GM18868 (cell line): ENCODE data around the gene TTC16.

ENCODE experiments used
- ATAC-seq: cut with Tn5 transposase; IDR thresholded peaks from one replicate; pipeline ENCODE4 v1.9.1; 2021; ENCODE audit warnings: mild to moderate bottlenecking, moderate library complexity; ENCODE audit not compliant: unreplicated experiment

The TTC16 gene

GRCh38 chr9:127715470-127716337 is at the start of gene TTC16, which contains the start of gene PTRH1:
Gene TTC16 (plus strand): TSS chr9:127716079. CDS start chr9:127716146, 67 bp downstream.
Gene PTRH1 (minus strand): TSS chr9:127715663. CDS start chr9:127715639, 24 bp downstream.
- peak; percentile 95 for ATAC-seq

- no peak for ATAC-seq
Measured at GRCh38 chr9:127667127-127667844, 48.6 kb upstream of the TTC16 start.

DNA sequence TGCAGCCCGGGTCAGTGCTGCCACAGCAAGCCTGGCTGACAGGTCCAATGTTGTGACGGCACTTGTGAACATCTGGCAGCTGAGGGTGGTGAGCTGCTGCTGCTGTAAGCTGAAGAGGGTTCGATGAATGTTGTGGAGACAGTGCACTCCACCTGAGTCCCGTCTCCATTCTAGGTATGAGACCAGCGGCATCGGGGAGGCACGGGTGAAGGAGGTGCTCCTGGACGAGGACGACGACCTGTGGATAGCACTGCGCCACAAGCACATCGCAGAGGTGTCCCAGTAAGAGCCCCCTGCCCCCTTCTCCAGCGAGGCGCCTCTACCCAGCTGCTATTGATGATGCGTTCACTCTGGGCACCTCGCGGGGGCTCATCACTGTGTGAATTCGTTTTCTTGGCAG is 48.0 kb upstream of the TTC16 start:
- no peak for ATAC-seq

DNA sequence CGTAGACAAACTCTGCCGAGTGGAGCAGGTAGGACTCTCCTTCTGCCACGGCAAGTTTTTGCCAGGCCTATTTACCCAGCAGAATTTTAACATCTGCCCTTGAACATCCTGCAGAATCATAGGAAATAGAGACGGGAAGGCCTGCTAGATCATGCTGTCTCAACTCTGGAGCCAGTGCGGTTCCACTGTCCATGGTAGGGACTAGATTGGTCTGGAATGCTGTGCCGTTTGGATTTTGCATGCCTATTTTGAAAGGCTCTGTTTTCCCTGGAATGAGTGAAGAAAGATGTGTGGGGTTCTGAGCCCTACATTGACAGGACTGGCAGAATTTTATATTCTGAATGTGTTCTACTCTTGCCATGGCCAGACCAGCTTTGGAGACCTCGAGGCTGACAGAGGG is 42.6 kb upstream of the TTC16 start:
- no peak for ATAC-seq

- no peak for ATAC-seq
Measured at GRCh38 chr9:127676638-127677037, 39.2 kb upstream of the TTC16 start.

DNA sequence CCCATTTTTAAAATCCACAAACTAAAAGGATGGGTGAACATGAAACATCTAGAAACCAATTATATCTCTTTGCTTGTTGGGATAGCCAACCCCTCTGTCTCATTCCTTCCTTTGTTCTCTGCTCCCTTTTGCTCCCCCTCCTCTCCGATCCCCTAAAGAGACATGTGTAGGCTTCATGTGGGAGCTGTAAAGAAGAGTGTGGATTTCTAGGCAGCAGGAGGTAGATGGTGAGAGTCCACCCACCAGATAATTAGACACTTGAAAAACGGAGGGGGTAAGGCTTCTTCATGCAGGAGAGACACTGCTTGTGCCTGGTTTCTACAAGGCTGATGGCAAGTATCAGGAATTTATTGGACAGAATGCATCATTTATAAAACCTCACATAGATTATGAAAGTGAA is 36.4 kb upstream of the TTC16 start:
- no peak for ATAC-seq

- no peak for ATAC-seq
Measured at GRCh38 chr9:127680226-127680625, 35.7 kb upstream of the TTC16 start.

DNA sequence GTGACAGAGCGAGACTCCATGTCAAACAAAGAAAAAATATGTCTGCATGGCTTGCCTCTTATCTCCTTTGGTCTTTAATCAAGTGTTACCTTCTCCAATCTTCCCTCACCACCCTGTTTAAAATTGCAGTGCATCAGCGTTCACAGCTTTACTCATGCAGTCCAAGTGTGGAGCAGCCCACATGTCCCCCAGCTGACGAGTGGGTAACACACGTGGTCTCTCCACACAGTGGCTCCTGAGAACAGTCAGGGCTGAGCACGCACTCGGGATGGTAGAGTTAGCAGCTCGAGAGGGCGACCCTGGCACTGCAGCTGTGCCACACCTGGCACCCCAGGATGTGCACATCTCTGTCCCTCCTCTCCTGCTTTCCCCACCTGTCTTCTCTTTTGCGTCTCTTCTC is 35.0 kb upstream of the TTC16 start:
- ATAC-seq, result no peak

GRCh38 chr9:127682351-127683136 is 33.3 kb upstream of the TTC16 start:
- ATAC-seq, result no peak

- no peak for ATAC-seq
Measured at GRCh38 chr9:127683723-127684122, 32.2 kb upstream of the TTC16 start.

DNA sequence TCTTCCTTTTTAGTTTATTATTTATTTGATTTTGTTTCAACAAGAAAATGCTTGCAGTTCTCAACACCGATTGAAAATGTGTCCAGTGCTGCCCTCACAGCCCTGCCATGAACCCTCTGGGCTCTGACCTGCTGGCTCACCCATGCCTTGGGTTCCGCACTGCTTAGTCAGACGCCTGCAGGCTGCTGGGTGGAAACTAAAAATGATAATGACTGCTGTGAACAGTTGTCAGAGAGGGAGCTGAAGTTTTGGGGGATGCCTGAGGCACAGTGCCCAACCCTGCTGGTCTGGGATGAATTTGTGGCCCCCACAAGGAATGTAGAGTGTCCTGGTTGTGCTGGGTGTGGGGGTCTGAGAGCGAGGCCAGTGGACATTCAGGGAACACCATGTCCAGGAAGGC is 31.3 kb upstream of the TTC16 start:
- no peak for ATAC-seq

GRCh38 chr9:127686461-127687393 is 29.2 kb upstream of the TTC16 start:
- ATAC-seq, result no peak

- ATAC-seq, result no peak
Measured at GRCh38 chr9:127689329-127690000, 26.4 kb upstream of the TTC16 start.

DNA sequence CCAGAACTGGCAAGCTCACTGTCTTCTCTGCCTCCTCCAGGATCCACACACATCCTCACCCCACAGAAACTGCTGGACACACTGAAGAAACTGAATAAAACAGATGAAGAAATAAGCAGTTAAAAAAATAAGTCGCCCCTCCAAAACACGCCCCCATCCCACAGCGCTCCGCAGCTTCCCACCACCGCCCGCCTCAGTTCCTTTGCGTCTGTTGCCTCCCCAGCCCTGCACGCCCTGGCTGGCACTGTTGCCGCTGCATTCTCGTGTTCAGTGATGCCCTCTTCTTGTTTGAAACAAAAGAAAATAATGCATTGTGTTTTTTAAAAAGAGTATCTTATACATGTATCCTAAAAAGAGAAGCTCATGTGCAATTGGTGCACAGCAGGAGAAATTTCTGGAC is 25.1 kb upstream of the TTC16 start:
- no peak for ATAC-seq

- no peak for ATAC-seq
Measured at GRCh38 chr9:127692071-127692470, 23.8 kb upstream of the TTC16 start.

GRCh38 chr9:127693143-127693542 is 22.7 kb upstream of the TTC16 start:
- no peak for ATAC-seq

- no peak for ATAC-seq
Measured at GRCh38 chr9:127693697-127694096, 22.2 kb upstream of the TTC16 start.

DNA sequence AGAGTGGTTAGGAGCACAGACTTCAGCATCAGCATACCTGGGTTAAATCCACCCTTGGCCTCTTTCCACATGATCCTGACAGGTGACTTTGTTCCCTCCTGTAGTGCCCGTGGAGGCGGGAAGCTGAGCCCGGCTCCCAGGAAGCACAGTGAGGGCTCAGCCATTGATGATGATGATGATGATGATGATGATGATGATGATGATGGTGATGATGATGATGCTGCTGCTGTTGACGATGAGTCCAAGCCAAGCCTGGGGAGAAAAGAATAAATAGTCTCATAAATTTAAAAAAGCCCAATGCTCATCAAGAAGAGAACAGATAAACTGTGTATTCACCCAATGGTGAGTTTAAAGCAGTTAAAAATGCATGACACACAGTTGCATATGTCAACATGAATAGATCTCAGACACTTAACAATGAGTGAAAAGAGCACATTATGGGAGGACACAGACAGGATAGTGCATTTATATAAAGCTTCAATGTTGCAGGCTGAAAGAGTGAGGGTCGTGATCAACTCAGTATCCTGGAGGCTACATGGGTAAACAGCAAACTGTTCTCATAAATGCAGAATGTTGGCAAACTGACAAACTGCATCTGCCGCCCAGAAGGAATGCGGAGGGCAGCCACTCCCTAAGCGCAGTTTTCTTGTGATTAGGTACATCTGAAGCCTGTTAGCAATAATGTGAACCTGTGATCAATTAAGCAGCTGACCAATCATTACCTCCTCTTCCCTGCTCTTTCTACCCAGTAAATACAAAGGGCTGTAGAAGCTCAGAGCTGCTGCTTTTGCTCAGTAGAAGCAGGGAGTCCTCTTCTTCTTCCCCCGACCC is 20.8 kb upstream of the TTC16 start:
- no peak for ATAC-seq

DNA sequence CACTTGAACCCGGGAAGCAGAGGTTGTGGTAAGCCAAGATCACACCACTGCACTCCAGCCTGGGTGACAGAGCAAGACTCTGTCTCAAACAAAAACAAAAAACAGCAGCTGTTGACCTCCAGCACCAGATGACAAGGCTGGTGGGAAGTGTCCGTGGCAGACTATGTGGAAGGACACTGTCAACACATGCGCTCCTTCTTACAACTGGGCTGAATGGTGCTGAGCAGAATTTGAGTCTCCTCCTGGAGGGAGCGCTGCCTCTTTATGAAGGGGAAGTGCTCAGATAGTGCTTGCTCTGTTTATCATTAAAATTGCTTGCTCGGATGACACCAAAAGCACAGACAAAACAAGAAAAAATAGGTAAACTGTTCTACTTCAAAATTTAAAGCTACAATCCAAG is 18.3 kb upstream of the TTC16 start:
- ATAC-seq, result no peak
